Measurements from ENCODE around the gene ALX4.

ALX4 gene

DNA sequence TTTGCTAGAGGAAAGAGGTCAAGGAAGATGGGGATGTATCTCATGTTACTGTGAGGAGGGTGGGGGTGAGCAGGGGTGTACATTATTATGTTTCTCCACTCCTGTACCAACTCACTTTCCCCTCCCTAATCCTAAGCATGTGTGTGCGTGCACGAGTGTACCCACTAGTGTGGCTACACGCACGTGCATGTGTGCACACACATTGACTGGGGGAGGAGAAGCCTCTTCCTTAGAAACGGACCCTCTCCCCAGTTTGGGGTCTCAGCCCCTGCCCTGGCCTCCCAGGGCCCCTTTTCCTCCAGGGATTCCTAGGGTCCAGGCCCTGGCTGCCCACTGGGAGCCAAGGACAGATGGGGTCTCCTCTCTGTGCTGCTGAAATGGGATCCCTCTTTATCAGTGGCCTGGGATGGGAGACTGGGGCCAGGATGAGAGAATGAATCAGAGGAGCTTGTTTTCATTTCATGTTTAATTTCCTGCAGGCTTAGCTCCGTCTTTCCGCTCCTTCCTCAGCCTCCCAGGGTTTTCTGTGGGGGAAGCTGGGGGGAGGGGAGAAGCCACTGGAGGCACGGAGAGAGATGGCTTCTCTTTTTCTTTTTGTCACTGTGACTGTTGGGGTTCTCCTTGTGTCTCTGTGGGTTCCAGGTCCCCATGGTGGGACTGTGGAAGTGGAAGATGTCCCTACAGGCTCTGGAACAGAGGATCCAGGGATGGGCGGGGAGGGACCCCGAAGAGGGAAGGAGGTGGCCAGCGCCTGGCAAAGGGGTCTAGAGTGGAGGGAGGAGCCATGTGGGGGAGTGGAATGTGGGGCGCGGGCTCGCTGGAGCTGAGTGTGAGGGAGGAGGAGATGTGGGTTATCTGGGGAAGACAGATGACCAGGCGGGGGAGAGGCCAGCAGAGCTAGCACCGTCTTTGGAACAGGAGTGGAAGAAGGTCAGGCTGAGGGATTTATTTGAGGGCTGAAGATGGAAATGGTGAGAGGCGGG lies 40.3 kb downstream of the ALX4 start:
- H3K36me3 ChIP-seq (ENCODE audit: insufficient read depth, low read length) = no peaks in the 10 kb centered on the region
- DNase-seq = no peak
- no peak for TF ChIP-seq EZH2 (IDR thresholded peaks at IDR 0.05; ENCODE audit: borderline replicate concordance, low read depth, low read length, severe bottlenecking)
- TF ChIP-seq, protein P1, sequence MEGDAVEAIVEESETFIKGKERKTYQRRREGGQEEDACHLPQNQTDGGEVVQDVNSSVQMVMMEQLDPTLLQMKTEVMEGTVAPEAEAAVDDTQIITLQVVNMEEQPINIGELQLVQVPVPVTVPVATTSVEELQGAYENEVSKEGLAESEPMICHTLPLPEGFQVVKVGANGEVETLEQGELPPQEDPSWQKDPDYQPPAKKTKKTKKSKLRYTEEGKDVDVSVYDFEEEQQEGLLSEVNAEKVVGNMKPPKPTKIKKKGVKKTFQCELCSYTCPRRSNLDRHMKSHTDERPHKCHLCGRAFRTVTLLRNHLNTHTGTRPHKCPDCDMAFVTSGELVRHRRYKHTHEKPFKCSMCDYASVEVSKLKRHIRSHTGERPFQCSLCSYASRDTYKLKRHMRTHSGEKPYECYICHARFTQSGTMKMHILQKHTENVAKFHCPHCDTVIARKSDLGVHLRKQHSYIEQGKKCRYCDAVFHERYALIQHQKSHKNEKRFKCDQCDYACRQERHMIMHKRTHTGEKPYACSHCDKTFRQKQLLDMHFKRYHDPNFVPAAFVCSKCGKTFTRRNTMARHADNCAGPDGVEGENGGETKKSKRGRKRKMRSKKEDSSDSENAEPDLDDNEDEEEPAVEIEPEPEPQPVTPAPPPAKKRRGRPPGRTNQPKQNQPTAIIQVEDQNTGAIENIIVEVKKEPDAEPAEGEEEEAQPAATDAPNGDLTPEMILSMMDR (IDR thresholded peaks at IDR 0.05; ENCODE audit: borderline replicate concordance, extremely low read depth, low read length, poor library complexity, severe bottlenecking) = no peak
- H3K79me2 ChIP-seq (ENCODE audit: insufficient read depth, low read length) = no peaks in the 10 kb centered on the region
- H3K27me3 ChIP-seq (ENCODE audit: insufficient read depth, low read length, poor library complexity) = no peaks in the 10 kb centered on the region
- no peak for ATAC-seq (ENCODE audit: insufficient read depth, low read depth)
- H3K9me3 ChIP-seq (ENCODE audit: insufficient read depth, low read length, severe bottlenecking) = no peaks in the 10 kb centered on the region
- H2AFZ ChIP-seq (ENCODE audit: low read depth, low read length) = no peak overlapping the region
- no peaks in the 10 kb centered on the region for H4K20me1 ChIP-seq (ENCODE audit: insufficient read depth, low read length)
- no peak overlapping the region for H3K27ac ChIP-seq (ENCODE audit: low read length)
- H3K9ac ChIP-seq (ENCODE audit: low read depth, low read length) = no peak overlapping the region
- no peak overlapping the region for H3K4me2 ChIP-seq (ENCODE audit: insufficient read depth, low read length)
- no peaks in the 10 kb centered on the region for H3K4me1 ChIP-seq (ENCODE audit: insufficient read depth, low read length)
- no peak overlapping the region for H3K4me3 ChIP-seq (ENCODE audit: low read depth in 1 of 2, low read length in 2 of 2)

DNA sequence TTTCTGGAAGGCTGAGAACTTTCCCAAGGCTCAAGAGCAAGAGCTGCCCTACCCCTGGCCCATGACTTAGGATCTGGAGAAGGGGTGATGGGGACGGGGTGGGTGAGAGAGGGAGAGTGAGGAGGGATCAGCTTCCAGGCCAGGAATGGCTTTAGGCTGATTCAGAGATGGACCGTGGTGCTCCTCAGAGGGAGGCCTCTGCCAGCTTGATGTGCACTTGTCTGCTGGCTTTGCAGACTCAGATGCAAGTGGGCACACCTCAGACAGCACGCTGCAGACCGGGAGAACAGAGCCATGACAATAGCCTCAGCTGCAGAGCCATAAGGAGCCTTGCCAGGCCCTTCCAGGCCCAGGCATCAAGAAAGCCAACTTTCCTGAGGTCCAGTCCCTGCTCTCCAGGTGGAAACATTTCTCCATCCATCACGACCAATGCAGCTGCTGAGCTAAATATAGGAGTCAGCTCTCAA lies 41.3 kb downstream of the ALX4 start:
- no peak overlapping the region for H3K9ac ChIP-seq (ENCODE audit: low read depth, low read length)
- H2AFZ ChIP-seq (ENCODE audit: low read depth, low read length) = no peak overlapping the region
- H3K4me2 ChIP-seq (ENCODE audit: insufficient read depth, low read length) = no peak overlapping the region
- no peaks in the 10 kb centered on the region for H3K27me3 ChIP-seq (ENCODE audit: insufficient read depth, low read length, poor library complexity)
- no peaks in the 10 kb centered on the region for H3K36me3 ChIP-seq (ENCODE audit: insufficient read depth, low read length)
- H3K4me1 ChIP-seq (ENCODE audit: insufficient read depth, low read length) = no peaks in the 10 kb centered on the region
- DNase-seq (no peak), ATAC-seq (ENCODE audit: insufficient read depth, low read depth) (no peak)
- H3K4me3 ChIP-seq (ENCODE audit: low read depth in 1 of 2, low read length in 2 of 2) = no peak overlapping the region
- no peaks in the 10 kb centered on the region for H3K79me2 ChIP-seq (ENCODE audit: insufficient read depth, low read length)
- H4K20me1 ChIP-seq (ENCODE audit: insufficient read depth, low read length) = 0 out of 2 replicates have a peak, but pooled peaks cover under 1% of the 10 kb centered on the region
- H3K27ac ChIP-seq (ENCODE audit: low read length) = no peak overlapping the region
- H3K9me3 ChIP-seq (ENCODE audit: insufficient read depth, low read length, severe bottlenecking) = no peaks in the 10 kb centered on the region
- no peak for TF ChIP-seq EZH2 (IDR thresholded peaks at IDR 0.05; ENCODE audit: borderline replicate concordance, low read depth, low read length, severe bottlenecking)
- TF ChIP-seq, protein P1 (IDR thresholded peaks at IDR 0.05; ENCODE audit: borderline replicate concordance, extremely low read depth, low read length, poor library complexity, severe bottlenecking) = no peak

DNA sequence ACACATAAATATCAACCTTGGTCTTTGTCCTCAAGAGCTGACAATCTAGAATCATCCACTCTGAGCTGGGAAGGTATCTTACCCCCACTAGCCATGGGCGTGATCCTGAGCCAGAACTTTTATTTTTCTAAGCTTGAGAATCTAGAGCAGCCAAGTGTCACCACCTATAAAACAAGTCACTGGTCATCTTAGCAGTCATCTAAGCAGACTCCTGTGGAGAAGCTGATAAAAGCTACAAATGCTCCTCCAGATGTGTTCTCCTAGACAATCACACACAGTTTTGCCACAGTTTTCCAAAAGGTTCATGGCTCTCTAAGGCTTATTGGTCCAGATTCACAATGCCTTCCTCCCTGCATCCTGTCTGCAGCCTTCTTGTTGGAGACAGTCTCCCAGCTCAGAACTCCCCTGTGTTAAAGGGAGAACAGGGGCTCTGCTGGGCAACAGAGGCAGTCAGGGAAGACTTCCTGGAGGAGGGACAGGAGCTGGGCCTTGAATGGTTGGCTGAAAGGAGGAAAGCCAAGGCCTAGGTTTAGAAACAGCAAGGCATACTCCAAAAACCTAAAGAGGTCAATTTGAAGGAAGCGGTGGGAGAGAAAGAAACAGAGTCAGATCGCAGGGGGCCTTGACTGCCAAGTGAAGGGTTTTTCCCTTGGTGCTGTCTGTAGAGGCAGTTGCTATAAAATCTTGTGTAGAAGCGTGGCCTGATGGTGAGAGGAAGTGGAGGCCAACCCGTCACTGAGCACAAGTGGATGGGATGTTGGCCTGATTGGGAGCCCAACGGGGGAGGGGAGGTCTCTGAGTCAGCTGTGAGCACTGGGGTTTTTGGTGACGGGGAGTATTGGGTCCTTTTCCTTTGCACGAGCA lies 42.0 kb downstream of the ALX4 start:
- no peak for DNase-seq
- no peaks in the 10 kb centered on the region for H3K9me3 ChIP-seq (ENCODE audit: insufficient read depth, low read length, severe bottlenecking)
- no peaks in the 10 kb centered on the region for H3K4me1 ChIP-seq (ENCODE audit: insufficient read depth, low read length)
- no peak overlapping the region for H3K4me3 ChIP-seq (ENCODE audit: low read depth in 1 of 2, low read length in 2 of 2)
- 0 out of 2 replicates have a peak, but pooled peaks cover 4% of the 10 kb centered on the region for H4K20me1 ChIP-seq (ENCODE audit: insufficient read depth, low read length)
- no peaks in the 10 kb centered on the region for H3K79me2 ChIP-seq (ENCODE audit: insufficient read depth, low read length)
- no peak overlapping the region for H2AFZ ChIP-seq (ENCODE audit: low read depth, low read length)
- no peak overlapping the region for H3K9ac ChIP-seq (ENCODE audit: low read depth, low read length)
- no peaks in the 10 kb centered on the region for H3K27me3 ChIP-seq (ENCODE audit: insufficient read depth, low read length, poor library complexity)
- TF ChIP-seq, protein P1 (IDR thresholded peaks at IDR 0.05; ENCODE audit: borderline replicate concordance, extremely low read depth, low read length, poor library complexity, severe bottlenecking) = no peak
- TF ChIP-seq EZH2 (IDR thresholded peaks at IDR 0.05; ENCODE audit: borderline replicate concordance, low read depth, low read length, severe bottlenecking) = no peak
- ATAC-seq (ENCODE audit: insufficient read depth, low read depth) = no peak
- H3K27ac ChIP-seq (ENCODE audit: low read length) = no peak overlapping the region
- H3K4me2 ChIP-seq (ENCODE audit: insufficient read depth, low read length) = no peak overlapping the region
- no peaks in the 10 kb centered on the region for H3K36me3 ChIP-seq (ENCODE audit: insufficient read depth, low read length)

All from DND-41 (cell line).